Inflammatory macrophage treated with lipopolysaccharide for 1 hour (primary cell): ENCODE data around the gene ADSS1.
"Not testable (repeated sequence)": the region's sequence is repeated elsewhere in the genome, so short reads cannot be mapped to it uniquely, and the experiment has no call there.

Experiments used
- DNase-seq, 2 donors: peaks; one replicate each; pipeline ENCODE4 v3.0.0-alpha.2; 2020 to 2022

The ADSS1 gene

GRCh38 chr14:104717646-104718045 is 6.4 kb upstream of the ADSS1 start:
- no peak for DNase-seq

GRCh38 chr14:104718147-104718546 is 5.9 kb upstream of the ADSS1 start:
- no peak for DNase-seq

GRCh38 chr14:104718871-104719270 is 5.2 kb upstream of the ADSS1 start:
- DNase-seq, result no peak

GRCh38 chr14:104719343-104719742 is 4.7 kb upstream of the ADSS1 start:
- no peak for DNase-seq

GRCh38 chr14:104721505-104722431 is 2.3 kb upstream of the ADSS1 start:
- DNase-seq, result no peak

- DNase-seq, result no peak
These were observed 935 bp upstream of the ADSS1 start for GRCh38 chr14:104722938-104723650.

- DNase-seq, result no peak
These were observed 465 bp downstream of the ADSS1 start for GRCh38 chr14:104724407-104724980.

- DNase-seq, result no peak
These were observed 1.1 kb downstream of the ADSS1 start for GRCh38 chr14:104724981-104725771.

- no peak for DNase-seq
These were observed 1.9 kb downstream of the ADSS1 start for GRCh38 chr14:104725772-104726548.

- DNase-seq, result no peak
These were observed 2.8 kb downstream of the ADSS1 start for GRCh38 chr14:104726600-104727451.

GRCh38 chr14:104728631-104729030 is 4.6 kb downstream of the ADSS1 start:
- DNase-seq, result no peak

GRCh38 chr14:104729176-104729834 is 5.3 kb downstream of the ADSS1 start:
- DNase-seq, result not testable (repeated sequence)

- DNase-seq, result no peak
These were observed 5.8 kb downstream of the ADSS1 start for GRCh38 chr14:104729835-104730181.

- DNase-seq, result no peak
These were observed 6.5 kb downstream of the ADSS1 start for GRCh38 chr14:104730487-104730886.

GRCh38 chr14:104731320-104732294 is 7.6 kb downstream of the ADSS1 start:
- DNase-seq, result no peak

GRCh38 chr14:104732355-104732804 is 8.4 kb downstream of the ADSS1 start:
- no peak for DNase-seq

- DNase-seq, result no peak
These were observed 9.1 kb downstream of the ADSS1 start for GRCh38 chr14:104732931-104733681.

GRCh38 chr14:104734051-104734587 is 10.1 kb downstream of the ADSS1 start:
- DNase-seq, result no peak
